Measurements from ENCODE around the gene C10orf120.

The C10orf120 gene

DNA sequence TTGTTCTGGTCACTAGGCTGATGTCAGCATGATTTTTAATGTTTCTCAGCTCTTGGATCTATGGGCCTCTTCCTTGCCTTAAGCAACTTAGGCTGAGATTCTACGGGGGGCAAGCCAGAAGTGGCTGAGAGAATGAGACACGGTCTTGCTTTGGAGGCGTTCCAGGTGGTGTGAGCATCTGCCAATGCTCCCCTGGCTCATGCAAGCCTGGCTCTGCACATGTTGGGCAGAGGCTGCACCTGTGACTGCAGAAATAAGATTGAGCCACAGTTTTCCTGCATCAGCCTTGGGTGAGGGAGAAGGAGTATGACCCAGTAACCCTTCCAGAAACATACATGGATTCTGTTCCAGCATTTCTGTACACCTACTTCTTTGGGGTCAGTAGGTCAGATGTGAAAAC, 41.9 kb downstream of the C10orf120 start:
- H3K27ac ChIP-seq (ENCODE audit: low read depth, low read length), result no peak overlapping the region
- H3K9me3 ChIP-seq (ENCODE audit: control insufficient read depth, insufficient read depth, low read length), result no peaks in the 10 kb centered on the region
- H3K4me1 ChIP-seq (ENCODE audit: control insufficient read depth, low read length), result no peaks in the 10 kb centered on the region
- H3K4me3 ChIP-seq (ENCODE audit: low read length), result no peak overlapping the region
- no peaks in the 10 kb centered on the region for H3K27me3 ChIP-seq (ENCODE audit: control insufficient read depth, low read length)
- H3K36me3 ChIP-seq (ENCODE audit: control insufficient read depth, low read length), result no peaks in the 10 kb centered on the region
- H3K4me2 ChIP-seq (ENCODE audit: low read length), result no peak overlapping the region
- no peaks in the 10 kb centered on the region for H3K9me2 ChIP-seq (replicated peaks; ENCODE audit: control insufficient read depth, low read length)
- H3K79me2 ChIP-seq (ENCODE audit: control insufficient read depth, low read length), result no peaks in the 10 kb centered on the region
- no peaks in the 10 kb centered on the region for H4K20me1 ChIP-seq (ENCODE audit: control insufficient read depth, insufficient read depth, low read depth, low read length)
- H3F3A ChIP-seq (ENCODE audit: control insufficient read depth, insufficient read depth), result no peaks in the 10 kb centered on the region
- no peak for TF ChIP-seq CTCF (IDR thresholded peaks at IDR 0.05; ENCODE audit: low read depth, low read length, poor library complexity, severe bottlenecking)
- TF ChIP-seq EZH2phosphoT487 (IDR thresholded peaks at IDR 0.05; ENCODE audit: borderline replicate concordance, low read length), result no peak

DNA sequence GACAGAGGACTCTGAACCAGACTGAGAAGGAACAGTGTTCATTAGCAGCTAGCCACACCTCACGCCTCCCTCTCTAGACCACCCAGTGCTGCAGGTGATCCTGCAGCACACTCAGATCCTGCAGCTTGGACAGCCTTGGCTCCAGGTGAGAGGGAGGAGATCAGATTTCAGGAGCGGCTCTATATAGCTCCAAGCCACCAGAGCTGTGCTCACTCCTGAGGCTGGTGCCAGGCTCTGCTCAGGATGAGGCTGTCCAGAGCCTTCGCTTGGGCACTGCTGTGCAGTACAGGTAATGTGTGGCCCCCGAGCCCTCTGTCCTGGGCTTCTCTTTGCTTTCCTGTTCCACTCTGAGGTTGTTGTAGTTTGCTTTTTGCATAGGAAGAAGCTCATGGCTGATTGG, 42.4 kb downstream of the C10orf120 start:
- Histone ChIP-seq H3F3A (ENCODE audit: control insufficient read depth, insufficient read depth) (no peaks in the 10 kb centered on the region), H3K9me3 (ENCODE audit: control insufficient read depth, insufficient read depth, low read length) (no peaks in the 10 kb centered on the region), H3K4me2 (ENCODE audit: low read length) (no peak overlapping the region), H3K27ac (ENCODE audit: low read depth, low read length) (no peak overlapping the region), H3K79me2 (ENCODE audit: control insufficient read depth, low read length) (no peaks in the 10 kb centered on the region), H3K27me3 (ENCODE audit: control insufficient read depth, low read length) (no peaks in the 10 kb centered on the region; the same call in 1 of the 2 replicates), H3K9me2 (replicated peaks; ENCODE audit: control insufficient read depth, low read length) (no peaks in the 10 kb centered on the region), H4K20me1 (ENCODE audit: control insufficient read depth, insufficient read depth, low read depth, low read length) (no peaks in the 10 kb centered on the region), H3K36me3 (ENCODE audit: control insufficient read depth, low read length) (no peaks in the 10 kb centered on the region), H3K4me3 (ENCODE audit: low read length) (no peak overlapping the region), H3K4me1 (ENCODE audit: control insufficient read depth, low read length) (no peaks in the 10 kb centered on the region)
- TF ChIP-seq EZH2phosphoT487 (IDR thresholded peaks at IDR 0.05; ENCODE audit: borderline replicate concordance, low read length) (no peak), CTCF (IDR thresholded peaks at IDR 0.05; ENCODE audit: low read depth, low read length, poor library complexity, severe bottlenecking) (no peak)

DNA sequence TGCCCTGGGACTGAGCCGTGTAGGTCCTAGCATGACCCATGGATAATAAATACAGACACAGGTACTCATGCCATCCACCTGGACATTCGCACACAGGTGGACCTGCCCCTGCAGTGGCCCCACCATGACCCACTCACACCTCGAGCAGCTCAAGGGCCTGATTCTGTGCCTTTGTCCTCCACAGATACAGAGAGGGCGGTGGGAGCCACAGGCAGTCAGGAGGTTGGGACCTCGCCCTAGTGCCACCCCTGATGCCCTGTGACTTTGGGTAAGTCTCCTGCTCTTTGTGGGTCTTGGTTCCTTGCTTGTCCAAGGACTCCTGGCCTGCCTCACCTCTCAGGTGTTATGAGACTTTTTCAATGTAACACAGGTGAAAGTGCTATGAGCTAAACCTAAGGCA, 42.9 kb downstream of the C10orf120 start:
- H3K27me3 ChIP-seq (ENCODE audit: control insufficient read depth, low read length), result no peaks in the 10 kb centered on the region; the same call in 1 of the 2 replicates
- TF ChIP-seq CTCF (IDR thresholded peaks at IDR 0.05; ENCODE audit: low read depth, low read length, poor library complexity, severe bottlenecking), result no peak
- no peak for TF ChIP-seq EZH2phosphoT487 (IDR thresholded peaks at IDR 0.05; ENCODE audit: borderline replicate concordance, low read length)
- H3K4me1 ChIP-seq (ENCODE audit: control insufficient read depth, low read length), result no peaks in the 10 kb centered on the region

GRCh38 chr10:122656308-122656705, 43.3 kb downstream of the C10orf120 start:
- H3K9me2 ChIP-seq (replicated peaks; ENCODE audit: control insufficient read depth, low read length), result no peaks in the 10 kb centered on the region
- H3K4me3 ChIP-seq (ENCODE audit: low read length), result no peak overlapping the region
- no peaks in the 10 kb centered on the region; the same call in 1 of the 2 replicates for H3K27me3 ChIP-seq (ENCODE audit: control insufficient read depth, low read length)
- no peak overlapping the region for H3K27ac ChIP-seq (ENCODE audit: low read depth, low read length)
- no peak overlapping the region for H3K4me2 ChIP-seq (ENCODE audit: low read length)
- H3K79me2 ChIP-seq (ENCODE audit: control insufficient read depth, low read length), result no peaks in the 10 kb centered on the region
- no peaks in the 10 kb centered on the region for H4K20me1 ChIP-seq (ENCODE audit: control insufficient read depth, insufficient read depth, low read depth, low read length)
- TF ChIP-seq EZH2phosphoT487 (IDR thresholded peaks at IDR 0.05; ENCODE audit: borderline replicate concordance, low read length) (no peak), CTCF (IDR thresholded peaks at IDR 0.05; ENCODE audit: low read depth, low read length, poor library complexity, severe bottlenecking) (no peak)
- no peaks in the 10 kb centered on the region for H3K36me3 ChIP-seq (ENCODE audit: control insufficient read depth, low read length)
- no peaks in the 10 kb centered on the region for H3F3A ChIP-seq (ENCODE audit: control insufficient read depth, insufficient read depth)
- H3K4me1 ChIP-seq (ENCODE audit: control insufficient read depth, low read length), result no peaks in the 10 kb centered on the region
- no peaks in the 10 kb centered on the region for H3K9me3 ChIP-seq (ENCODE audit: control insufficient read depth, insufficient read depth, low read length)

More for the DNA sequence above, 42.9 kb downstream of the C10orf120 start:
- no peak overlapping the region for H3K4me2 ChIP-seq (ENCODE audit: low read length)
- no peaks in the 10 kb centered on the region for H3F3A ChIP-seq (ENCODE audit: control insufficient read depth, insufficient read depth)
- H4K20me1 ChIP-seq (ENCODE audit: control insufficient read depth, insufficient read depth, low read depth, low read length), result no peaks in the 10 kb centered on the region
- H3K36me3 ChIP-seq (ENCODE audit: control insufficient read depth, low read length), result no peaks in the 10 kb centered on the region
- H3K27ac ChIP-seq (ENCODE audit: low read depth, low read length), result no peak overlapping the region
- no peaks in the 10 kb centered on the region for H3K9me3 ChIP-seq (ENCODE audit: control insufficient read depth, insufficient read depth, low read length)
- no peaks in the 10 kb centered on the region for H3K9me2 ChIP-seq (replicated peaks; ENCODE audit: control insufficient read depth, low read length)
- no peak overlapping the region for H3K4me3 ChIP-seq (ENCODE audit: low read length)
- no peaks in the 10 kb centered on the region for H3K79me2 ChIP-seq (ENCODE audit: control insufficient read depth, low read length)

All from DOHH2 (cell line).